ENCODE data around the gene PLCB4. TPM values are rescaled to one million over a fixed set of nuclear protein-coding genes. Genes with fewer than 3 reads are reported as not detected.
A peak's percentile ranks its signal among the peaks of the same experiment; 100 is the strongest.

PLCB4 gene
- total RNA-seq, 4 donors from 2014 or later = 30.7 to 61.8 (median 47.6) TPM

- H3K4me3 ChIP-seq = peak overlapping the region in 1 of 4 donors; percentile 13
- peak overlapping the region in 3 of 4 donors; percentile 35 to 45 (median 41) for H3K27ac ChIP-seq (replicated peaks in 1 of 4)
- H3K36me3 ChIP-seq = no peaks in the 10 kb centered on the region
- H3K9me3 ChIP-seq = no peaks in the 10 kb centered on the region
- no peak for DNase-seq (ENCODE audit: extremely low spot score)
- intact Hi-C loops (cut with DNase I) = no loop called here
- H3K4me1 ChIP-seq = peaks cover 22 to 45% (median 42%) of the 10 kb centered on the region in 4 donors
- TF ChIP-seq EP300 (IDR thresholded peaks at IDR 0.05) = no peak
- TF ChIP-seq, protein P1, sequence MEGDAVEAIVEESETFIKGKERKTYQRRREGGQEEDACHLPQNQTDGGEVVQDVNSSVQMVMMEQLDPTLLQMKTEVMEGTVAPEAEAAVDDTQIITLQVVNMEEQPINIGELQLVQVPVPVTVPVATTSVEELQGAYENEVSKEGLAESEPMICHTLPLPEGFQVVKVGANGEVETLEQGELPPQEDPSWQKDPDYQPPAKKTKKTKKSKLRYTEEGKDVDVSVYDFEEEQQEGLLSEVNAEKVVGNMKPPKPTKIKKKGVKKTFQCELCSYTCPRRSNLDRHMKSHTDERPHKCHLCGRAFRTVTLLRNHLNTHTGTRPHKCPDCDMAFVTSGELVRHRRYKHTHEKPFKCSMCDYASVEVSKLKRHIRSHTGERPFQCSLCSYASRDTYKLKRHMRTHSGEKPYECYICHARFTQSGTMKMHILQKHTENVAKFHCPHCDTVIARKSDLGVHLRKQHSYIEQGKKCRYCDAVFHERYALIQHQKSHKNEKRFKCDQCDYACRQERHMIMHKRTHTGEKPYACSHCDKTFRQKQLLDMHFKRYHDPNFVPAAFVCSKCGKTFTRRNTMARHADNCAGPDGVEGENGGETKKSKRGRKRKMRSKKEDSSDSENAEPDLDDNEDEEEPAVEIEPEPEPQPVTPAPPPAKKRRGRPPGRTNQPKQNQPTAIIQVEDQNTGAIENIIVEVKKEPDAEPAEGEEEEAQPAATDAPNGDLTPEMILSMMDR (IDR thresholded peaks at IDR 0.05) = no peak
- no peaks in the 10 kb centered on the region for H3K27me3 ChIP-seq
- WGBS = 62% methylated on average over 5 of the region's 5 CpGs
Measured at GRCh38 chr20:9280666-9281065, 211.8 kb downstream of the PLCB4 start.

DNA sequence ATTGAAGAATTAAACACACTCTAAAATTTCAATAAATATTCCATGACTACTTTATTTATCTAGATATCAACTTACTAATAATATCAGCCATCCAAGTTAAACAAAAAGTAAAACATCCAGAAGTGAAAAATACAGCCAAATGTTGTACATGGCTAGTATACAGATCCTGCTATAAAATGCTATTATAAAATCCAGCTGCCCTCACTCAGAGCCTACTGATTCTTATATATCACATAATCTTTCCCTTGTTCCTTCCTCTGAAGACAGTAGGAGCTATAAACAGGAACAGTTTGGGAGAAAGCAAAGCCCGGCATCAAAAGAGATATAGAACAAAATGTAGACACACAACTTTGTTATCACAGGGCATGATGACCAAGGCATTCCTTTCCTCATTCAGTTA is 212.9 kb downstream of the PLCB4 start:
- H3K27ac ChIP-seq (replicated peaks in 1 of 4) = no peak overlapping the region
- H3K4me1 ChIP-seq = peaks cover 22 to 41% (median 38%) of the 10 kb centered on the region in 4 donors
- WGBS = 31% methylated on average over 1 of the region's 1 CpG
- no peak overlapping the region for H3K4me3 ChIP-seq
- intact Hi-C loops (cut with DNase I) = no loop called here
- H3K9me3 ChIP-seq = no peaks in the 10 kb centered on the region
- no peaks in the 10 kb centered on the region for H3K36me3 ChIP-seq
- no peak for DNase-seq (ENCODE audit: extremely low spot score)
- TF ChIP-seq POLR2A (IDR thresholded peaks at IDR 0.05; ENCODE audit: low read depth) = no peak
- no peak for TF ChIP-seq POLR2AphosphoS5 (IDR thresholded peaks at IDR 0.05)
- no peak for TF ChIP-seq EP300 (IDR thresholded peaks at IDR 0.05)
- TF ChIP-seq, protein P1 (IDR thresholded peaks at IDR 0.05) = no peak
- no peaks in the 10 kb centered on the region for H3K27me3 ChIP-seq

DNA sequence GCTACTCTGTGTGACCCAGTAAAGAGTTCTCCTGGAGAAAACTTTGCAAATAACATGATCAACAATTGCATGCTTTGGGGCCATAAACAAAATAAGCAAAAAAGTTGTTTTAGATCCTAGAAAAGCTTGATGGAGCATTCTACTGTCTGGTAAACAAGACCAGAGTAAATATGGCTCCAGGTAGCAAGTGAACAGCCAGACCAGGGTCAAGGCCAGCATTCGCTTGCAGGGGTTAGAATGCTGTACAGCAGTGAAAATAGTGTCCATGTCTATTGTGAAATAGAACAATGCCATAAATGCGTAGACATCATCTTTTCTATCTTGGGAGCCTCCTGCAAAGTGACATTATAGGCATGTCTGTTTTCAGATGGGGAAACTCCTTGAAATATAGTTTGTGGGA is 216.7 kb downstream of the PLCB4 start:
- Histone ChIP-seq H3K36me3 (no peaks in the 10 kb centered on the region), H3K4me1 (peaks cover 6 to 20% (median 14%) of the 10 kb centered on the region in 4 donors), H3K9me3 (no peaks in the 10 kb centered on the region), H3K4me3 (no peak overlapping the region), H3K27ac (replicated peaks in 1 of 4) (no peak overlapping the region), H3K27me3 (no peaks in the 10 kb centered on the region)
- 95% methylated on average over 2 of the region's 2 CpGs for WGBS
- DNase-seq (ENCODE audit: extremely low spot score) = no peak
- TF ChIP-seq POLR2A (IDR thresholded peaks at IDR 0.05; ENCODE audit: low read depth) = no peak
- no peak for TF ChIP-seq POLR2AphosphoS5 (IDR thresholded peaks at IDR 0.05)
- intact Hi-C loops (cut with DNase I) = no loop called here

DNA sequence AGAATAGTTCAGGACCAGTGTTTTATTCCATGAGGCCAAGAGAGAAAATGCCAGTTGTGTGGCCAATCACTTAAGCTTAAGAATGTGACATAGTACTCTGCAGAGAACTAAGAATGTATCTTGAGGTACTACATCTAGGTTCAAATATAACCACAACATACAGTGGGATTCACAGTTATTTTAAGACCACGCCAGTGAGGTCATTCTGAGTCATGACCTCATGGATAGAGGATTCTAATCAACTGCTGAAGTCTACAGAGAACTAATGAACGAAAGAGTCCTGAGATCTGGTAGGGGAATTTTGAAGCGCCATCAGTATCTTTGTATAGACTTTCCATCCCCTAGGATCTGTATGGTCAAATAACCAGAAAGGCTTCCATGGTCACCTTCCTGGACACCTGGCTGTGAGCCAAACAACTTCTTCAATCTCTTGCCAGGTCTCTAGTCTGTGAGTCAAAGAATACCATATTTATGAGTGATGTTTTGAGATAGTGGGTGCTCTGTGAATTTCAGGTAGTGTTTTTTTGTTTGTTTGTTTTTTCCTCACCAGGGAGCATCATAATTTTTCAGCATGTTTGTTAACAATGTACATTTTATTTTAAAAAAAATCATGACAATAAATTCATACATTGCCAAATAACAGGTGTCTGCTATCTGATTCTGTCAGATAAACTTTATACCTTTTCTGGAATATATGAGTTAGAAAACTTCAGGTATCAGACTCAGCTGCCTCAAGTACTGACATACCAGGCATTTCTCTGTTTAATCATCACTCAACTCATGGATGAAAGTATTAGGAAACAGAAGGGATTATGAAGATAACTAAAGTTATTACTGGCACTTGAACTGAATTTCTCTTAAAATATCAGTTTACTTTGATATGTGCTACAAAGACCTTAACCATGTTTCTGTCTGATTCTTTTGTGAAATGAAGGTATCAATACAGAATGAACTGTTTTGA is 217.9 kb downstream of the PLCB4 start:
- no peaks in the 10 kb centered on the region for H3K27me3 ChIP-seq
- no peak for DNase-seq (ENCODE audit: extremely low spot score)
- no peak overlapping the region for H3K4me3 ChIP-seq
- 97% methylated on average over 3 of the region's 3 CpGs for WGBS
- intact Hi-C loops (cut with DNase I) = no loop called here
- H3K36me3 ChIP-seq = no peaks in the 10 kb centered on the region
- no peaks in the 10 kb centered on the region for H3K9me3 ChIP-seq
- peaks cover 4 to 10% (median 5%) of the 10 kb centered on the region in 4 donors for H3K4me1 ChIP-seq
- H3K27ac ChIP-seq (replicated peaks in 1 of 4) = no peak overlapping the region
- TF ChIP-seq POLR2AphosphoS5 (IDR thresholded peaks at IDR 0.05) = no peak
- TF ChIP-seq EP300 (IDR thresholded peaks at IDR 0.05) = no peak
- TF ChIP-seq POLR2A (IDR thresholded peaks at IDR 0.05; ENCODE audit: low read depth) = no peak
- TF ChIP-seq, protein P1 (IDR thresholded peaks at IDR 0.05) = no peak

- DNase-seq (ENCODE audit: extremely low spot score) = no peak
- no peaks in the 10 kb centered on the region for H3K27me3 ChIP-seq
- no peak overlapping the region for H3K4me3 ChIP-seq
- intact Hi-C loops (cut with DNase I) = no loop called here
- no peaks in the 10 kb centered on the region for H3K9me3 ChIP-seq
- H3K36me3 ChIP-seq = no peaks in the 10 kb centered on the region
- no peak overlapping the region for H3K27ac ChIP-seq (replicated peaks in 1 of 4)
- no peaks in the 10 kb centered on the region for H3K4me1 ChIP-seq
- no peak for TF ChIP-seq EP300 (IDR thresholded peaks at IDR 0.05)
- TF ChIP-seq POLR2AphosphoS5 (IDR thresholded peaks at IDR 0.05) = no peak
- 90% methylated on average over 1 of the region's 1 CpG for WGBS
Measured at GRCh38 chr20:9287826-9288225, 218.9 kb downstream of the PLCB4 start.
